ENCODE data around the gene TOR1A.

TOR1A gene, protein sequence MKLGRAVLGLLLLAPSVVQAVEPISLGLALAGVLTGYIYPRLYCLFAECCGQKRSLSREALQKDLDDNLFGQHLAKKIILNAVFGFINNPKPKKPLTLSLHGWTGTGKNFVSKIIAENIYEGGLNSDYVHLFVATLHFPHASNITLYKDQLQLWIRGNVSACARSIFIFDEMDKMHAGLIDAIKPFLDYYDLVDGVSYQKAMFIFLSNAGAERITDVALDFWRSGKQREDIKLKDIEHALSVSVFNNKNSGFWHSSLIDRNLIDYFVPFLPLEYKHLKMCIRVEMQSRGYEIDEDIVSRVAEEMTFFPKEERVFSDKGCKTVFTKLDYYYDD

DNA sequence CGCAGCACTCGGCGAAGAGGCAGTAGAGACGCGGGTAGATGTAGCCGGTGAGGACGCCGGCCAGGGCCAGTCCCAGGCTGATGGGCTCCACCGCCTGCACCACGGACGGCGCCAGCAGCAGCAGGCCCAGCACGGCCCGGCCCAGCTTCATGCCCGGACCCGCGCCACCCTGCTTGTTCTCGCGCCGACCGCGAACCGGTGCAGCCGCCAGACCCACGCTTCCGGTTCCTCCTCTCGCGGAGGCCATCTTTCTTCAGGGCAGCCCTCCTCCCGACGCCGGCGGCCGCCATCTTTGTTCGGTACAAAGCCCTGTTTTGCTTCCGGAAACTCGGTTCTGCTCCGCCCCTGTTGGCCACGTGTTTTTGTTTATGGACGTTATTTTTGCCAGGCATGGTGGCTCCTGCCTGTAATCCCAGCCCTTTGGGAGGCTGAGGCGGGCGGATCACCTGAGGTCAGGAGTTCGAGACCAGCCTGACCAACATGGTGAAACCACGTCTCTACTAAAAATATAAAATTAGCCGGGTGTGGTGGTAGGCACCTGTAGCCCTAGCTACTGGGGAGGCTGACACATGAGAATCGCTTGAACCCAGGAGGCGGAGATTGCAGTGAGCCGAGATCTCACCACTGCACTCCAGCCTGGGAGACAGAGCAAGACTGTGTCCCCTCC lies at the start of gene TOR1A:
TOR1A (minus strand) TSS at position 202 of the 667 bp plus-strand sequence; CDS start at position 151, 51 bp downstream.
- peak within 1 kb of the TSS; percentile 68 for H3K4me3 ChIP-seq (ENCODE audit: low read depth, low read length)
- TF ChIP-seq, protein P1, sequence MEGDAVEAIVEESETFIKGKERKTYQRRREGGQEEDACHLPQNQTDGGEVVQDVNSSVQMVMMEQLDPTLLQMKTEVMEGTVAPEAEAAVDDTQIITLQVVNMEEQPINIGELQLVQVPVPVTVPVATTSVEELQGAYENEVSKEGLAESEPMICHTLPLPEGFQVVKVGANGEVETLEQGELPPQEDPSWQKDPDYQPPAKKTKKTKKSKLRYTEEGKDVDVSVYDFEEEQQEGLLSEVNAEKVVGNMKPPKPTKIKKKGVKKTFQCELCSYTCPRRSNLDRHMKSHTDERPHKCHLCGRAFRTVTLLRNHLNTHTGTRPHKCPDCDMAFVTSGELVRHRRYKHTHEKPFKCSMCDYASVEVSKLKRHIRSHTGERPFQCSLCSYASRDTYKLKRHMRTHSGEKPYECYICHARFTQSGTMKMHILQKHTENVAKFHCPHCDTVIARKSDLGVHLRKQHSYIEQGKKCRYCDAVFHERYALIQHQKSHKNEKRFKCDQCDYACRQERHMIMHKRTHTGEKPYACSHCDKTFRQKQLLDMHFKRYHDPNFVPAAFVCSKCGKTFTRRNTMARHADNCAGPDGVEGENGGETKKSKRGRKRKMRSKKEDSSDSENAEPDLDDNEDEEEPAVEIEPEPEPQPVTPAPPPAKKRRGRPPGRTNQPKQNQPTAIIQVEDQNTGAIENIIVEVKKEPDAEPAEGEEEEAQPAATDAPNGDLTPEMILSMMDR (IDR thresholded peaks at IDR 0.05; ENCODE audit: low read depth, low read length): no peak
- in situ Hi-C loops (cut with HindIII; ENCODE audit: low sequenced_read_pairs): no loop called here
- DNase-seq (ENCODE audit: low read depth, low spot score): peak; percentile 94

DNA sequence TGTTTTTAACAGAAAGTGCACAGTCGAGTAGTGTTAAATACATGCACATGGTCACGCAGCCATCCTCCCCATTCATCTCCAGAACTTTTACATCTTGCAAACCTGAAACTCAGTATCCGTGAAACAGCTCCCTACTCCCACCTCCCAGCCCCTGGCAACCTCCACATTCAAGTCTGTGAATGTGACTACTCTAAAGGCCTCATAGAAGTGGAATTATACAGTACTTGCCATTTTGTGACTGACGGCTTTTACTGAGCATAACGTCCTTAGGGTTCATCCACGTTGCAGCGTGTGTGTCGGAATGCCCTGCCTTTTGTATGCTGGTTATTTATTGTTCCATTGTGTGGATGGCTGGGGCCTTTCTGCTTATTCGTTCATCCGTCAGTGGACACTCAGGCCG lies 47.1 kb upstream of the TOR1A start:
- DNase-seq (ENCODE audit: low read depth, low spot score): no peak
- no peak overlapping the region for H3K4me3 ChIP-seq (ENCODE audit: low read depth, low read length)
- in situ Hi-C loops (cut with HindIII; ENCODE audit: low sequenced_read_pairs): no loop called here
- TF ChIP-seq, protein P1 (IDR thresholded peaks at IDR 0.05; ENCODE audit: low read depth, low read length): no peak

DNA sequence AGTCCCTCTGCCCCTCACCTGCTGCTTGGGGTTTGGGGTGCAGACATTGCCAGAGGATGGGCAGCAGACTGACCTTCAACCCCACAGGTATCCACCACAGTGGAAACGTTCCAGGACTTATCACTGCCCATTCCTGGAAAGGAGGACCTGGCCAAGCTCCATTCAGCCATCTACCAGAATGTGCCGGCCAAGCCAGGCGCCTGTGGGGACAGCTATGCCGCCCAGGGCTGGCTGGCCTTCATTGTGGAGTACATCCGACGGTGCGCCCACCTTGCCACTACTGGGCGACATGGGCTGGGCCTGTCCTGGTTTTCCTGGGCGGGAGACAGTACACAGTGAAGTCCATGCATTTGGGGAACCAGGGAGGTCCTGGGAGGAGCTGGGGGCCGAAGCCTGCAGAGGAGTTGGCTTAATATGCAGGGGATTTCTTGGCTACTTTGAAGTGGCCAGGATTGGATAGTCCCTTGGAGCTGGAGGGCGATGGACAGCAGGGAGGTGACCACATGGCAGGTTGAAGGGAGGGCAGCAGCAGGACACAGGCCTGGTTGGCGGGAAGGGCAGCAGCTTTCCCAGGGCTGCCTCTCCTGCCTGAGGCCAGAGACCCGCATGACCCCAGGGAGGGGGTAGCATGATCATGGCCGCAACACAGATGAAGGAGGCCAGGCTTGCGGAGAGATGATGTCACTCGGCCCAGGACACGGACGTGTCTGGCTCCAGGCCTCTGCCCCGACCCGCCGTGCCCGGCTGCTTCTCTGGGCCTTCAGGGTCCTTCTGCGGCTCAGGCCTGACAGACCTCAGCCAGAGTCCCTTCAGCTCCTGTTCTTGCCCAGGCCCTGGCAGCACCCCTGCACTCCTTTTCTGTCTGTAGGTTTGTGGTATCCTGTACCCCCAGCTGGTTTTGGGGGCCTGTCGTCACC lies 45.9 kb upstream of the TOR1A start:
- no peak for DNase-seq (ENCODE audit: low read depth, low spot score)
- TF ChIP-seq, protein P1 (IDR thresholded peaks at IDR 0.05; ENCODE audit: low read depth, low read length): no peak
- in situ Hi-C loops (cut with HindIII; ENCODE audit: low sequenced_read_pairs): no loop called here
- no peak overlapping the region for H3K4me3 ChIP-seq (ENCODE audit: low read depth, low read length)

DNA sequence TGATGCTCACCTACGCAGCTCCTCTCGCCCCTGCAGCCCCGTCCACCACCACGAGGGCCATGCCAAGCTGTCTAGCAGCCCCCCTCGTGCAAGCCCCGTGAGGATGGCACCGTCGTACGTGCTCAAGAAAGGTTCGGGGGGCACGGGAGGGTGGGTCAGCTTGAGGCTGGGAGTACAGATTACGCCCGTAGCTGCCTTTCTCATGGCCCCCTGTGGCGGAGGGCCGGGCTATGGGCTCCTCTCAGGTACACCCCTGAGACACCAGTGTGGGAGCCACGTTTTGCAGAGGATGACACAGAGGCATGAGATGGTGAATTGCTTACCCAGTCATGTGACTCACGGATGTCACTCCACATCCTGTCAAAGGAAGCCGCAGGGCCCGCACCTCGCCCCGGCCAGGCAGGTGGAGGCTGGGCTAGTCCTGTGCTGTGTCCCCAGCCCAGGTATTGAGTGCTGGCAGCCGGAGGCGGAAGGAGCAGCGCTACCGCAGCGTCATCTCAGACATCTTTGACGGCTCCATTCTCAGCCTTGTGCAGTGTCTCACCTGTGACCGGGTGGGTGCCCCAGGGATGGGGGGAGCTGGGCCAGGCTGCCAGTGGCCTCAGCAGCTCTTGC lies 45.0 kb upstream of the TOR1A start:
- H3K4me3 ChIP-seq (ENCODE audit: low read depth, low read length): no peak overlapping the region
- in situ Hi-C loops (cut with HindIII; ENCODE audit: low sequenced_read_pairs): no loop called here
- no peak for DNase-seq (ENCODE audit: low read depth, low spot score)
- TF ChIP-seq, protein P1 (IDR thresholded peaks at IDR 0.05; ENCODE audit: low read depth, low read length): no peak

DNA sequence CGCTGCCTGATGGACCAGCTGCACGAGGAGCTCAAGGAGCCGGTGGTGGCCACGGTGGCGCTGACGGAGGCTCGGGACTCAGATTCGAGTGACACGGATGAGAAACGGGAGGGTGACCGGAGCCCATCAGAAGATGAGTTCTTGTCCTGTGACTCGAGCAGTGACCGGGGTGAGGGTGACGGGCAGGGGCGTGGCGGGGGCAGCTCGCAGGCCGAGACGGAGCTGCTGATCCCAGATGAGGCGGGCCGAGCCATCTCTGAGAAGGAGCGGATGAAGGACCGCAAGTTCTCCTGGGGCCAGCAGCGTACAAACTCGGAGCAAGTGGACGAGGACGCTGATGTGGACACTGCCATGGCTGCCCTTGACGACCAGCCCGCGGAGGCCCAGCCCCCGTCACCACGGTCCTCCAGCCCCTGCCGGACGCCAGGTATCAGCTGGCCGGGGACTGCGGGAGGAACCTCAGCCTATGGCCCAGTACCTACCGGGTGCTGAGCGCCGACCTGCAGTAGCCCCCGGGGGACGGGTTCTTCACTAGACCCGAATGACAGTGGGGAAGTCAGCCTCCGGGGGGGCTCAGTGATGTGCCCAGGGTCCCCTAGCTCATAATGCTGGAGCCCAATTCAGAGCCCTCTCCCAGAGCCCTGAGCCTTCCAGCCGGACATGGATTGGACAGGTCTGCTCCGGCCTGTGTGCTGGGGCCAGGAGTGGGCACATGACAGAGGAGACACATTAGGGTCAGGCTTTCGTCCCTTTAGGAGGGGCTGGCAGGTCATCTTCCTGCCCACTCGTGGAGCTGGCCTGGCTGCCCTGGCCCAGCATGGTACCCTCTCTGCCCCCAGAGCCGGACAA lies 44.3 kb upstream of the TOR1A start:
- TF ChIP-seq, protein P1 (IDR thresholded peaks at IDR 0.05; ENCODE audit: low read depth, low read length): no peak
- no peak overlapping the region for H3K4me3 ChIP-seq (ENCODE audit: low read depth, low read length)
- no peak for DNase-seq (ENCODE audit: low read depth, low spot score)
- in situ Hi-C loops (cut with HindIII; ENCODE audit: low sequenced_read_pairs): no loop called here
